ENCODE measurements around the gene REPIN1.

DNA sequence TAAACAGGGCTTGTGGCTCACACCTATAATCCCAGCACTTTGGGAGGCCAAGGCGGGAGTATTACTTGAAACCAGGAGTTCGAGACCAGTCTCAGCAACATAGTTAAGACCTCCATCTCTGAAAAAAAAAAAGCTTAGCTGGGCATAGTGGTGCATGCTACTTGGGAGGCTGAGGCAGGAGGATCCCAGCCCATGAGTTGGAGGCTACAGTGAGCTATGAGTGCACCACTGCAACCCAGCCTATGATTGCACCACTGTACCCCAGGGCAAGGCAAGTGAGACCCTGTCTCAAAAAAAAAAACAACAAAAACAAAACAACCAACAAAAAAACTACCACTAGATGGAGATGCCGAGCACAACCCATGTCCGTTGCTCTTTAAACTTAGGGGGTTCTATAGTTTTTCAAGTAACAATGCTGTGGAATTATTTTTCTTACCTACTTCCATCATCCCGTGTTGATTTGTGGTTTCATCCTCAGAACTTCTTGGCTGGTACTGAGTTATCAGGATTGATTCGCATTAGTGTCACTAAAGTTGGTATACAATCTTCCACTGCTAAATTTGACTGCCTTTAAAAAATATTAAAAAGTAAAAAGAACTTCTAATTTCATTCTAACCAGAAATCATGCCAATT is 12.2 kb upstream of the REPIN1 start:
- TF ChIP-seq, protein P1, sequence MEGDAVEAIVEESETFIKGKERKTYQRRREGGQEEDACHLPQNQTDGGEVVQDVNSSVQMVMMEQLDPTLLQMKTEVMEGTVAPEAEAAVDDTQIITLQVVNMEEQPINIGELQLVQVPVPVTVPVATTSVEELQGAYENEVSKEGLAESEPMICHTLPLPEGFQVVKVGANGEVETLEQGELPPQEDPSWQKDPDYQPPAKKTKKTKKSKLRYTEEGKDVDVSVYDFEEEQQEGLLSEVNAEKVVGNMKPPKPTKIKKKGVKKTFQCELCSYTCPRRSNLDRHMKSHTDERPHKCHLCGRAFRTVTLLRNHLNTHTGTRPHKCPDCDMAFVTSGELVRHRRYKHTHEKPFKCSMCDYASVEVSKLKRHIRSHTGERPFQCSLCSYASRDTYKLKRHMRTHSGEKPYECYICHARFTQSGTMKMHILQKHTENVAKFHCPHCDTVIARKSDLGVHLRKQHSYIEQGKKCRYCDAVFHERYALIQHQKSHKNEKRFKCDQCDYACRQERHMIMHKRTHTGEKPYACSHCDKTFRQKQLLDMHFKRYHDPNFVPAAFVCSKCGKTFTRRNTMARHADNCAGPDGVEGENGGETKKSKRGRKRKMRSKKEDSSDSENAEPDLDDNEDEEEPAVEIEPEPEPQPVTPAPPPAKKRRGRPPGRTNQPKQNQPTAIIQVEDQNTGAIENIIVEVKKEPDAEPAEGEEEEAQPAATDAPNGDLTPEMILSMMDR (IDR thresholded peaks at IDR 0.05; ENCODE audit: insufficient read depth, low read length, poor library complexity, severe bottlenecking): peak; percentile 71
- TF ChIP-seq EZH2phosphoT487 (conservative IDR thresholded peaks at IDR 0.05; ENCODE audit: low read length): no peak

Measured in SU-DHL-6 (cell line).